ENCODE data around the gene STAT5B. TPM values are rescaled to one million over a fixed set of nuclear protein-coding genes. Genes with fewer than 3 reads are reported as not detected.
"Not testable (repeated sequence)": the region's sequence is repeated elsewhere in the genome, so short reads cannot be mapped to it uniquely, and the experiment has no call there.

Gene STAT5B
- total RNA-seq (2014; rRNA removed; shearing (Covaris generic)) = 29.4 and 38.0 TPM in 2 replicates
- 29.8 and 36.6 TPM in 2 replicates for polyA plus RNA-seq (2014; cell fraction: nucleus; rRNA removed)

- peak; percentile 54 for DNase-seq (ENCODE audit: extremely low read depth, low read depth)
Observed at GRCh38 chr17:42276359-42276608, at the start of gene STAT5B. Gene STAT5B, minus strand, starts transcription at chr17:42276391. Its CDS starts 44,264 bp downstream, at chr17:42232127.

- no peak for DNase-seq (ENCODE audit: extremely low read depth, low read depth)
Observed at GRCh38 chr17:42325026-42325425, 48.8 kb upstream of the STAT5B start.

GRCh38 chr17:42323268-42323773, 47.1 kb upstream of the STAT5B start:
- DNase-seq (ENCODE audit: extremely low read depth, low read depth) = no peak

GRCh38 chr17:42322382-42323267, 46.4 kb upstream of the STAT5B start:
- peak; percentile 90 for DNase-seq (ENCODE audit: extremely low read depth, low read depth)

GRCh38 chr17:42321555-42321954, 45.4 kb upstream of the STAT5B start:
- DNase-seq (ENCODE audit: extremely low read depth, low read depth) = no peak

- not testable (repeated sequence) for DNase-seq (ENCODE audit: extremely low read depth, low read depth)
Observed at GRCh38 chr17:42317967-42318366, 41.8 kb upstream of the STAT5B start.

- no peak for DNase-seq (ENCODE audit: extremely low read depth, low read depth)
Observed at GRCh38 chr17:42317266-42317845, 41.2 kb upstream of the STAT5B start.

GRCh38 chr17:42316755-42317154, 40.6 kb upstream of the STAT5B start:
- no peak for DNase-seq (ENCODE audit: extremely low read depth, low read depth)

- no peak for DNase-seq (ENCODE audit: extremely low read depth, low read depth)
Observed at GRCh38 chr17:42315402-42316156, 39.4 kb upstream of the STAT5B start.

GRCh38 chr17:42313773-42314566, 37.8 kb upstream of the STAT5B start:
- no peak for DNase-seq (ENCODE audit: extremely low read depth, low read depth)

- DNase-seq (ENCODE audit: extremely low read depth, low read depth) = no peak
Observed at GRCh38 chr17:42313389-42313772, 37.2 kb upstream of the STAT5B start.

- peak; percentile 58 for DNase-seq (ENCODE audit: extremely low read depth, low read depth)
Observed at GRCh38 chr17:42312285-42313130, 36.3 kb upstream of the STAT5B start.

- no peak for DNase-seq (ENCODE audit: extremely low read depth, low read depth)
Observed at GRCh38 chr17:42312035-42312284, 35.8 kb upstream of the STAT5B start.

GRCh38 chr17:42311240-42312034, 35.2 kb upstream of the STAT5B start:
- DNase-seq (ENCODE audit: extremely low read depth, low read depth) = no peak

- DNase-seq (ENCODE audit: extremely low read depth, low read depth) = no peak
Observed at GRCh38 chr17:42310787-42311215, 34.6 kb upstream of the STAT5B start.

GRCh38 chr17:42309986-42310786, 34.0 kb upstream of the STAT5B start:
- DNase-seq (ENCODE audit: extremely low read depth, low read depth) = no peak

- no peak for DNase-seq (ENCODE audit: extremely low read depth, low read depth)
Observed at GRCh38 chr17:42309142-42309541, 33.0 kb upstream of the STAT5B start.

- DNase-seq (ENCODE audit: extremely low read depth, low read depth) = no peak
Observed at GRCh38 chr17:42308446-42308845, 32.3 kb upstream of the STAT5B start.
